NB4 (cell line): Measurements from ENCODE around the gene RPTOR.

Experiments used
- CTCF ChIP-seq: IDR thresholded peaks from one replicate; pipeline ENCODE4 v1.5.1; 2012; ENCODE audit warnings: low read depth, low read length
- MYC ChIP-seq: IDR thresholded peaks from 2 replicates; pipeline ENCODE4 v1.6.1; 2011; ENCODE audit warnings: low read depth, low read length
- POLR2A ChIP-seq: IDR thresholded peaks from 2 replicates; pipeline ENCODE4 v1.6.1; 2011; ENCODE audit warnings: mild to moderate bottlenecking; ENCODE audit not compliant: insufficient read length; ENCODE audit errors: extremely low read depth

GRCh38 chr17:80720610-80721577 is 176.3 kb downstream of the RPTOR start:
- TF ChIP-seq CTCF (no peak), POLR2A (no peak), MYC (no peak)
